ENCODE data around the gene HADH. TPM values are rescaled to one million over a fixed set of nuclear protein-coding genes. Genes with fewer than 3 reads are reported as not detected.

The HADH gene
- total RNA-seq, 1 experiment from 2014 or later: 30.8 TPM

- Histone ChIP-seq H3K36me3 (no peaks in the 10 kb centered on the region), H3K9me3 (no peaks in the 10 kb centered on the region), H3K27me3 (no peaks in the 10 kb centered on the region), H3K4me3 (no peak overlapping the region)
- no peak for DNase-seq
Observed at GRCh38 chr4:108013327-108013726, 23.6 kb downstream of the HADH start.

GRCh38 chr4:108013955-108014354 is 24.3 kb downstream of the HADH start:
- Histone ChIP-seq H3K9me3 (no peaks in the 10 kb centered on the region), H3K36me3 (no peaks in the 10 kb centered on the region), H3K4me3 (no peak overlapping the region), H3K27me3 (no peaks in the 10 kb centered on the region)
- no peak for DNase-seq

GRCh38 chr4:108018040-108018883 is 28.6 kb downstream of the HADH start:
- peak; percentile 32 for DNase-seq
- H3K27me3 ChIP-seq: no peaks in the 10 kb centered on the region

GRCh38 chr4:108018884-108019187 is 29.1 kb downstream of the HADH start:
- Histone ChIP-seq H3K36me3 (no peaks in the 10 kb centered on the region), H3K9me3 (no peaks in the 10 kb centered on the region), H3K4me3 (no peak overlapping the region), H3K27me3 (no peaks in the 10 kb centered on the region)
- no peak for DNase-seq

More at GRCh38 chr4:108018040-108018883, 28.6 kb downstream of the HADH start:
- Histone ChIP-seq H3K4me3 (no peak overlapping the region), H3K9me3 (no peaks in the 10 kb centered on the region), H3K36me3 (no peaks in the 10 kb centered on the region)

- Histone ChIP-seq H3K36me3 (no peaks in the 10 kb centered on the region), H3K27me3 (no peaks in the 10 kb centered on the region), H3K9me3 (no peaks in the 10 kb centered on the region), H3K4me3 (no peak overlapping the region)
- no peak for DNase-seq
Observed at GRCh38 chr4:108024085-108024877, 34.6 kb downstream of the HADH start.

GRCh38 chr4:108024878-108025165 is 35.1 kb downstream of the HADH start:
- no peaks in the 10 kb centered on the region for H3K36me3 ChIP-seq
- H3K27me3 ChIP-seq: no peaks in the 10 kb centered on the region

GRCh38 chr4:108029016-108029720 is 39.5 kb downstream of the HADH start:
- DNase-seq: no peak
- Histone ChIP-seq H3K36me3 (no peaks in the 10 kb centered on the region; the same call in 1 of the 2 replicates), H3K27me3 (no peaks in the 10 kb centered on the region), H3K9me3 (no peaks in the 10 kb centered on the region), H3K4me3 (no peak overlapping the region)

More at GRCh38 chr4:108024878-108025165, 35.1 kb downstream of the HADH start:
- no peak for DNase-seq
- H3K4me3 ChIP-seq: no peak overlapping the region
- H3K9me3 ChIP-seq: no peaks in the 10 kb centered on the region

GRCh38 chr4:108029731-108030130 is 40.0 kb downstream of the HADH start:
- DNase-seq: no peak
- H3K9me3 ChIP-seq: no peaks in the 10 kb centered on the region
- no peaks in the 10 kb centered on the region; the same call in 1 of the 2 replicates for H3K36me3 ChIP-seq
- no peak overlapping the region for H3K4me3 ChIP-seq
- H3K27me3 ChIP-seq: no peaks in the 10 kb centered on the region

- H3K4me3 ChIP-seq: no peak overlapping the region
- DNase-seq: no peak
- H3K27me3 ChIP-seq: no peaks in the 10 kb centered on the region
- no peaks in the 10 kb centered on the region for H3K9me3 ChIP-seq
- no peaks in the 10 kb centered on the region; the same call in 1 of the 2 replicates for H3K36me3 ChIP-seq
Observed at GRCh38 chr4:108030332-108030731, 40.6 kb downstream of the HADH start.

GRCh38 chr4:108031427-108032083 is 41.9 kb downstream of the HADH start:
- H3K36me3 ChIP-seq: no peaks in the 10 kb centered on the region; the same call in 1 of the 2 replicates
- H3K27me3 ChIP-seq: no peaks in the 10 kb centered on the region
- DNase-seq: no peak
- H3K4me3 ChIP-seq: no peak overlapping the region
- no peaks in the 10 kb centered on the region for H3K9me3 ChIP-seq

GRCh38 chr4:108033348-108033747 is 43.7 kb downstream of the HADH start:
- Histone ChIP-seq H3K36me3 (no peaks in the 10 kb centered on the region; the same call in 1 of the 2 replicates), H3K4me3 (no peak overlapping the region), H3K9me3 (no peaks in the 10 kb centered on the region), H3K27me3 (no peaks in the 10 kb centered on the region)
- no peak for DNase-seq

- Histone ChIP-seq H3K36me3 (no peaks in the 10 kb centered on the region; the same call in 1 of the 2 replicates), H3K4me3 (no peak overlapping the region), H3K27me3 (no peaks in the 10 kb centered on the region), H3K9me3 (no peaks in the 10 kb centered on the region)
- no peak for DNase-seq
Observed at GRCh38 chr4:108034565-108034964, 44.9 kb downstream of the HADH start.

GRCh38 chr4:108035691-108036090 is 46.0 kb downstream of the HADH start:
- DNase-seq: no peak
- Histone ChIP-seq H3K36me3 (no peaks in the 10 kb centered on the region; the same call in 1 of the 2 replicates), H3K27me3 (no peaks in the 10 kb centered on the region), H3K9me3 (no peaks in the 10 kb centered on the region), H3K4me3 (no peak overlapping the region)

GRCh38 chr4:108036213-108036612 is 46.5 kb downstream of the HADH start:
- no peak overlapping the region for H3K4me3 ChIP-seq
- no peaks in the 10 kb centered on the region for H3K36me3 ChIP-seq
- no peaks in the 10 kb centered on the region for H3K9me3 ChIP-seq
- no peaks in the 10 kb centered on the region for H3K27me3 ChIP-seq
- no peak for DNase-seq

GRCh38 chr4:108037884-108038283 is 48.2 kb downstream of the HADH start:
- Histone ChIP-seq H3K4me3 (no peak overlapping the region), H3K36me3 (no peaks in the 10 kb centered on the region), H3K9me3 (no peaks in the 10 kb centered on the region), H3K27me3 (no peaks in the 10 kb centered on the region)
- no peak for DNase-seq

GRCh38 chr4:108042927-108043326 is 53.2 kb downstream of the HADH start:
- DNase-seq: no peak
- Histone ChIP-seq H3K36me3 (no peaks in the 10 kb centered on the region), H3K27me3 (no peaks in the 10 kb centered on the region), H3K9me3 (no peaks in the 10 kb centered on the region), H3K4me3 (no peak overlapping the region)

- DNase-seq: no peak
- H3K36me3 ChIP-seq: no peaks in the 10 kb centered on the region
- H3K9me3 ChIP-seq: no peaks in the 10 kb centered on the region
- H3K27me3 ChIP-seq: no peaks in the 10 kb centered on the region
- H3K4me3 ChIP-seq: no peak overlapping the region
Observed at GRCh38 chr4:108043526-108043925, 53.8 kb downstream of the HADH start.

Data from MG63 (cell line).